T-helper 2 cell treated with Interferon-gamma antibody and Interleukin-4, amounts not matched to agents 5 μg/mL and 100 μg/mL, for 36 hours (primary cell): ENCODE data around the gene PPP1R2B.
"Not testable (repeated sequence)": the region's sequence is repeated elsewhere in the genome, so short reads cannot be mapped to it uniquely, and the experiment has no call there.

Source experiments
- DNase-seq: peaks from one replicate; pipeline ENCODE4 v3.0.0; 2021; ENCODE audit warnings: low spot score
- H3K27ac Mint-ChIP-seq: one replicate; pipeline ENCODE4 v1.8.0; 2021; ENCODE audit warnings: mild to moderate bottlenecking, mixed read lengths
- H3K27me3 Mint-ChIP-seq: one replicate; pipeline ENCODE4 v1.8.0; 2021; ENCODE audit warnings: low read depth, mixed read lengths
- H3K36me3 Mint-ChIP-seq: one replicate; pipeline ENCODE4 v1.8.0; 2021; ENCODE audit warnings: low read depth, mixed read lengths
- H3K4me1 Mint-ChIP-seq: one replicate; pipeline ENCODE4 v1.8.0; 2021; ENCODE audit warnings: low read depth, mixed read lengths
- H3K4me3 Mint-ChIP-seq: one replicate; pipeline ENCODE4 v1.8.0; 2022; ENCODE audit warnings: mild to moderate bottlenecking, moderate library complexity, mixed read lengths
- H3K9me3 Mint-ChIP-seq: one replicate; pipeline ENCODE4 v1.8.0; 2021; ENCODE audit warnings: mixed read lengths

PPP1R2B gene

GRCh38 chr5:156838961-156839360, 11.1 kb upstream of the PPP1R2B start:
- H3K4me3 Mint-ChIP-seq: no peak overlapping the region
- no peaks in the 10 kb centered on the region for H3K27me3 Mint-ChIP-seq
- H3K36me3 Mint-ChIP-seq: no peaks in the 10 kb centered on the region
- no peaks in the 10 kb centered on the region for H3K9me3 Mint-ChIP-seq
- no peak for DNase-seq
- H3K27ac Mint-ChIP-seq: no peak overlapping the region
- H3K4me1 Mint-ChIP-seq: peaks cover 9% of the 10 kb centered on the region

GRCh38 chr5:156841737-156842136, 8.4 kb upstream of the PPP1R2B start:
- Mint-ChIP-seq H3K4me3 (no peak overlapping the region), H3K36me3 (no peaks in the 10 kb centered on the region), H3K27me3 (peaks cover 2% of the 10 kb centered on the region), H3K9me3 (no peaks in the 10 kb centered on the region), H3K27ac (no peak overlapping the region), H3K4me1 (peaks cover 2% of the 10 kb centered on the region)
- no peak for DNase-seq

GRCh38 chr5:156846914-156847313, 3.2 kb upstream of the PPP1R2B start:
- Mint-ChIP-seq H3K36me3 (peaks cover 2% of the 10 kb centered on the region), H3K4me1 (peaks cover 2% of the 10 kb centered on the region), H3K27ac (no peak overlapping the region), H3K4me3 (no peak overlapping the region), H3K27me3 (peaks cover 15% of the 10 kb centered on the region), H3K9me3 (peaks cover 7% of the 10 kb centered on the region)
- no peak for DNase-seq

GRCh38 chr5:156848447-156848846, 1.6 kb upstream of the PPP1R2B start:
- not testable (repeated sequence) for H3K9me3 Mint-ChIP-seq, H3K4me3 Mint-ChIP-seq, DNase-seq, H3K36me3 Mint-ChIP-seq, H3K4me1 Mint-ChIP-seq, H3K27ac Mint-ChIP-seq
- peaks cover 15% of the 10 kb centered on the region for H3K27me3 Mint-ChIP-seq

- H3K27ac Mint-ChIP-seq: no peak overlapping the region
- no peak overlapping the region for H3K4me3 Mint-ChIP-seq
- peaks cover 18% of the 10 kb centered on the region for H3K27me3 Mint-ChIP-seq
- H3K9me3 Mint-ChIP-seq: peaks cover 32% of the 10 kb centered on the region
- peaks cover 2% of the 10 kb centered on the region for H3K4me1 Mint-ChIP-seq
- H3K36me3 Mint-ChIP-seq: peaks cover 15% of the 10 kb centered on the region
- DNase-seq: no peak
These were observed 1.8 kb downstream of the PPP1R2B start for GRCh38 chr5:156851880-156852279.

- H3K27ac Mint-ChIP-seq, H3K4me3 Mint-ChIP-seq, DNase-seq, H3K4me1 Mint-ChIP-seq: not testable (repeated sequence)
- Mint-ChIP-seq H3K27me3 (peaks cover 13% of the 10 kb centered on the region), H3K9me3 (peaks cover 32% of the 10 kb centered on the region), H3K36me3 (peaks cover 13% of the 10 kb centered on the region)
These were observed 3.0 kb downstream of the PPP1R2B start for GRCh38 chr5:156853055-156853454.

- no peak overlapping the region for H3K4me3 Mint-ChIP-seq
- H3K4me1 Mint-ChIP-seq: peaks cover 24% of the 10 kb centered on the region
- no peak overlapping the region for H3K27ac Mint-ChIP-seq
These were observed 15.3 kb downstream of the PPP1R2B start for GRCh38 chr5:156865427-156865826.

GRCh38 chr5:156870498-156870839, 20.4 kb downstream of the PPP1R2B start:
- H3K9me3 Mint-ChIP-seq: peaks cover 35% of the 10 kb centered on the region
- peaks cover 19% of the 10 kb centered on the region for H3K4me1 Mint-ChIP-seq
- H3K27ac Mint-ChIP-seq: peak overlapping the region; percentile 78
- no peak for DNase-seq
- no peak overlapping the region for H3K4me3 Mint-ChIP-seq
- peaks cover 19% of the 10 kb centered on the region for H3K36me3 Mint-ChIP-seq
- peaks cover 3% of the 10 kb centered on the region for H3K27me3 Mint-ChIP-seq

More at GRCh38 chr5:156865427-156865826, 15.3 kb downstream of the PPP1R2B start:
- no peaks in the 10 kb centered on the region for H3K27me3 Mint-ChIP-seq
- peaks cover 12% of the 10 kb centered on the region for H3K9me3 Mint-ChIP-seq
- peaks cover 9% of the 10 kb centered on the region for H3K36me3 Mint-ChIP-seq
- no peak for DNase-seq

GRCh38 chr5:156871212-156871611, 21.1 kb downstream of the PPP1R2B start:
- peaks cover 19% of the 10 kb centered on the region for H3K36me3 Mint-ChIP-seq
- peaks cover 3% of the 10 kb centered on the region for H3K27me3 Mint-ChIP-seq
- no peak overlapping the region for H3K27ac Mint-ChIP-seq
- peaks cover 35% of the 10 kb centered on the region for H3K9me3 Mint-ChIP-seq
- peaks cover 19% of the 10 kb centered on the region for H3K4me1 Mint-ChIP-seq
- no peak overlapping the region for H3K4me3 Mint-ChIP-seq
- DNase-seq: no peak

GRCh38 chr5:156879665-156880285, 29.7 kb downstream of the PPP1R2B start:
- H3K27me3 Mint-ChIP-seq: peaks cover 3% of the 10 kb centered on the region
- peaks cover 3% of the 10 kb centered on the region for H3K4me1 Mint-ChIP-seq
- DNase-seq: no peak
- no peak overlapping the region for H3K4me3 Mint-ChIP-seq
- no peak overlapping the region for H3K27ac Mint-ChIP-seq
- H3K9me3 Mint-ChIP-seq: no peaks in the 10 kb centered on the region
- H3K36me3 Mint-ChIP-seq: no peaks in the 10 kb centered on the region

- no peak for DNase-seq
- Mint-ChIP-seq H3K27ac (no peak overlapping the region), H3K4me3 (no peak overlapping the region), H3K9me3 (no peaks in the 10 kb centered on the region), H3K4me1 (peaks cover 5% of the 10 kb centered on the region), H3K27me3 (peaks cover 6% of the 10 kb centered on the region), H3K36me3 (no peaks in the 10 kb centered on the region)
These were observed 33.3 kb downstream of the PPP1R2B start for GRCh38 chr5:156883316-156883875.

- Mint-ChIP-seq H3K4me1 (peaks cover 30% of the 10 kb centered on the region), H3K27ac (no peak overlapping the region), H3K4me3 (no peak overlapping the region), H3K36me3 (peaks cover 2% of the 10 kb centered on the region), H3K9me3 (peaks cover 2% of the 10 kb centered on the region), H3K27me3 (peaks cover 3% of the 10 kb centered on the region)
- no peak for DNase-seq
These were observed 38.4 kb downstream of the PPP1R2B start for GRCh38 chr5:156888520-156888919.

GRCh38 chr5:156892223-156892622, 42.1 kb downstream of the PPP1R2B start:
- H3K27me3 Mint-ChIP-seq: no peaks in the 10 kb centered on the region
- peaks cover 11% of the 10 kb centered on the region for H3K9me3 Mint-ChIP-seq
- peak overlapping the region; percentile 4 for H3K4me3 Mint-ChIP-seq
- peaks cover 37% of the 10 kb centered on the region for H3K4me1 Mint-ChIP-seq
- peaks cover 9% of the 10 kb centered on the region for H3K36me3 Mint-ChIP-seq
- no peak for DNase-seq
- H3K27ac Mint-ChIP-seq: peak overlapping the region; percentile 56

- peaks cover 11% of the 10 kb centered on the region for H3K9me3 Mint-ChIP-seq
- H3K4me1 Mint-ChIP-seq: peaks cover 37% of the 10 kb centered on the region
- no peak overlapping the region for H3K4me3 Mint-ChIP-seq
- no peak for DNase-seq
- no peaks in the 10 kb centered on the region for H3K27me3 Mint-ChIP-seq
- peaks cover 9% of the 10 kb centered on the region for H3K36me3 Mint-ChIP-seq
- H3K27ac Mint-ChIP-seq: peak overlapping the region; percentile 86
These were observed 42.8 kb downstream of the PPP1R2B start for GRCh38 chr5:156892864-156893263.

GRCh38 chr5:156893517-156893916, 43.4 kb downstream of the PPP1R2B start:
- Mint-ChIP-seq H3K4me3 (peak overlapping the region; percentile 50), H3K27me3 (no peaks in the 10 kb centered on the region), H3K36me3 (peaks cover 9% of the 10 kb centered on the region), H3K27ac (peak overlapping the region; percentile 86), H3K9me3 (peaks cover 11% of the 10 kb centered on the region), H3K4me1 (peaks cover 37% of the 10 kb centered on the region)
- DNase-seq: no peak
